ENCODE measurements around the gene MGRN1.
A peak's percentile ranks its signal among the peaks of the same experiment; 100 is the strongest.

Gene MGRN1

GRCh38 chr16:4659363-4660353 is 35.0 kb downstream of the MGRN1 start:
- TF ChIP-seq CTCF (IDR thresholded peaks at IDR 0.05; ENCODE audit: borderline replicate concordance, extremely low read depth, low read length, poor library complexity, severe bottlenecking) (no peak), EZH2 (IDR thresholded peaks at IDR 0.05; ENCODE audit: borderline replicate concordance, low read depth, low read length, severe bottlenecking) (no peak)
- H3K27me3 ChIP-seq (ENCODE audit: insufficient read depth, low read length, poor library complexity) = no peaks in the 10 kb centered on the region
- H3K4me2 ChIP-seq (ENCODE audit: insufficient read depth, low read length) = no peak overlapping the region
- no peak overlapping the region for H3K27ac ChIP-seq (ENCODE audit: low read length)
- H3K9ac ChIP-seq (ENCODE audit: low read depth, low read length) = no peak overlapping the region
- peaks cover 60% of the 10 kb centered on the region for H3K36me3 ChIP-seq (ENCODE audit: insufficient read depth, low read length)
- peaks cover 33% of the 10 kb centered on the region for H4K20me1 ChIP-seq (ENCODE audit: insufficient read depth, low read length)
- ATAC-seq (ENCODE audit: insufficient read depth, low read depth) = no peak
- no peak overlapping the region for H3K4me3 ChIP-seq (ENCODE audit: low read depth in 1 of 2, low read length in 2 of 2)
- no peak overlapping the region for H2AFZ ChIP-seq (ENCODE audit: low read depth, low read length)
- no peak for DNase-seq
- H3K9me3 ChIP-seq (ENCODE audit: insufficient read depth, low read length, severe bottlenecking) = no peaks in the 10 kb centered on the region
- H3K79me2 ChIP-seq (ENCODE audit: insufficient read depth, low read length) = peaks cover 13% of the 10 kb centered on the region; the same call in 1 of the 2 replicates
- H3K4me1 ChIP-seq (ENCODE audit: insufficient read depth, low read length) = peaks cover 7% of the 10 kb centered on the region

- DNase-seq = peak; percentile 77
- H3K27ac ChIP-seq (ENCODE audit: low read length) = no peak overlapping the region
Observed at GRCh38 chr16:4660454-4661007, 35.9 kb downstream of the MGRN1 start.

GRCh38 chr16:4661661-4662060 is 37.0 kb downstream of the MGRN1 start:
- Histone ChIP-seq H3K36me3 (ENCODE audit: insufficient read depth, low read length) (peaks cover 52% of the 10 kb centered on the region), H4K20me1 (ENCODE audit: insufficient read depth, low read length) (peaks cover 28% of the 10 kb centered on the region), H3K4me3 (ENCODE audit: low read depth in 1 of 2, low read length in 2 of 2) (no peak overlapping the region), H3K4me2 (ENCODE audit: insufficient read depth, low read length) (no peak overlapping the region), H3K4me1 (ENCODE audit: insufficient read depth, low read length) (peaks cover 11% of the 10 kb centered on the region), H3K27me3 (ENCODE audit: insufficient read depth, low read length, poor library complexity) (no peaks in the 10 kb centered on the region), H3K27ac (ENCODE audit: low read length) (no peak overlapping the region), H2AFZ (ENCODE audit: low read depth, low read length) (no peak overlapping the region), H3K9me3 (ENCODE audit: insufficient read depth, low read length, severe bottlenecking) (no peaks in the 10 kb centered on the region), H3K9ac (ENCODE audit: low read depth, low read length) (no peak overlapping the region), H3K79me2 (ENCODE audit: insufficient read depth, low read length) (peaks cover 13% of the 10 kb centered on the region; the same call in 1 of the 2 replicates)
- peak; percentile 64 for DNase-seq
- TF ChIP-seq CTCF (IDR thresholded peaks at IDR 0.05; ENCODE audit: borderline replicate concordance, extremely low read depth, low read length, poor library complexity, severe bottlenecking) = no peak
- TF ChIP-seq EZH2 (IDR thresholded peaks at IDR 0.05; ENCODE audit: borderline replicate concordance, low read depth, low read length, severe bottlenecking) = no peak
- peak; percentile 50 for ATAC-seq (ENCODE audit: insufficient read depth, low read depth)

More at GRCh38 chr16:4660454-4661007, 35.9 kb downstream of the MGRN1 start:
- no peaks in the 10 kb centered on the region for H3K27me3 ChIP-seq (ENCODE audit: insufficient read depth, low read length, poor library complexity)
- no peak overlapping the region for H2AFZ ChIP-seq (ENCODE audit: low read depth, low read length)
- peak; percentile 69 for ATAC-seq (ENCODE audit: insufficient read depth, low read depth)
- peaks cover 56% of the 10 kb centered on the region for H3K36me3 ChIP-seq (ENCODE audit: insufficient read depth, low read length)
- no peaks in the 10 kb centered on the region for H3K9me3 ChIP-seq (ENCODE audit: insufficient read depth, low read length, severe bottlenecking)
- peaks cover 26% of the 10 kb centered on the region for H4K20me1 ChIP-seq (ENCODE audit: insufficient read depth, low read length)
- H3K79me2 ChIP-seq (ENCODE audit: insufficient read depth, low read length) = peaks cover 13% of the 10 kb centered on the region; the same call in 1 of the 2 replicates
- no peak overlapping the region for H3K4me2 ChIP-seq (ENCODE audit: insufficient read depth, low read length)
- H3K9ac ChIP-seq (ENCODE audit: low read depth, low read length) = no peak overlapping the region
- TF ChIP-seq CTCF (IDR thresholded peaks at IDR 0.05; ENCODE audit: borderline replicate concordance, extremely low read depth, low read length, poor library complexity, severe bottlenecking) = no peak
- TF ChIP-seq EZH2 (IDR thresholded peaks at IDR 0.05; ENCODE audit: borderline replicate concordance, low read depth, low read length, severe bottlenecking) = no peak
- no peak overlapping the region for H3K4me3 ChIP-seq (ENCODE audit: low read depth in 1 of 2, low read length in 2 of 2)
- H3K4me1 ChIP-seq (ENCODE audit: insufficient read depth, low read length) = peaks cover 11% of the 10 kb centered on the region
